ENCODE measurements around the gene VAV1. TPM values are rescaled to one million over a fixed set of nuclear protein-coding genes. Genes with fewer than 3 reads are reported as not detected.
"Not testable (repeated sequence)": the region's sequence is repeated elsewhere in the genome, so short reads cannot be mapped to it uniquely, and the experiment has no call there.

Gene VAV1
- total and polyA plus RNA-seq, 2 donors (not counting 1 experiment from before 2014, with no cell fraction given), result 62.7 to 98.8 TPM

DNA sequence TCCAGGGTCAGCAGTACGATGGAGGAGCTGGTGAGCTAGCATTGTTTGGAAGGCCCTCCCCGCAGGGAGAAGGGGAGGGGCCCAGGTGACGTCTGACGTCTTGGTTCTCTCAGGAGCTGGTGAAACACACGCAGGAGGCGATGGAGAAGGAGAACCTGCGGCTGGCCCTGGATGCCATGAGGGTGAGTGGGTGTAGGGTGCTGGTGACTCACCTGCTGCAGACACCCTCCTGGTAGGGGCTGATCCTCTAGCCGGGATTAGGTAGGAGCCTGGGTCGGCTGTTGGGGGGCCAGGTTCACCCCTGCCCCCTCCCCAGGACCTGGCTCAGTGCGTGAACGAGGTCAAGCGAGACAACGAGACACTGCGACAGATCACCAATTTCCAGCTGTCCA lies 55.8 kb downstream of the VAV1 start:
- Histone ChIP-seq H3K36me3 (replicated peaks in 1 of 2; ENCODE audit: control extremely low read depth in 1 of 2, control insufficient read depth in 1 of 2, extremely low read depth in 1 of 2, insufficient read depth in 2 of 2, low read length in 1 of 2) (peaks cover 1 to 92% of the 10 kb centered on the region in 2 experiments), H4K20me1 (ENCODE audit: control insufficient read depth, insufficient read depth, low read length, poor library complexity, severe bottlenecking) (peaks cover 62% of the 10 kb centered on the region), H3K4me2 (replicated peaks; ENCODE audit: low read depth, low read length, poor library complexity, severe bottlenecking) (no peak overlapping the region), H3K4me1 (ENCODE audit: control insufficient read depth in 2 of 2, insufficient read depth in 2 of 2, low read length in 2 of 2) (peaks cover 0 to 5% of the 10 kb centered on the region in 2 donors), H3K27ac (ENCODE audit: low read length in 2 of 2) (no peak overlapping the region), H2AFZ (ENCODE audit: insufficient read depth, low read depth, low read length, poor library complexity, severe bottlenecking) (no peak overlapping the region), H3K4me3 (ENCODE audit: control extremely low read depth in 1 of 5, extremely low read depth in 1 of 5, insufficient read depth in 1 of 5, low read depth in 2 of 5, low read length in 4 of 5) (no peak overlapping the region), H3K9me3 (ENCODE audit: control extremely low read depth in 1 of 3, control insufficient read depth in 2 of 3, insufficient read depth in 1 of 3, low read length in 2 of 3) (peaks cover 0 to 3% (median 0%) of the 10 kb centered on the region in 3 donors), H3K27me3 (replicated peaks in 1 of 4; ENCODE audit: control extremely low read depth in 1 of 4, control insufficient read depth in 3 of 4, insufficient read depth in 4 of 4, low read length in 3 of 4) (no peaks in the 10 kb centered on the region), H3K79me2 (ENCODE audit: control insufficient read depth, insufficient read depth, low read length) (peaks cover 70% of the 10 kb centered on the region), H3K9ac (ENCODE audit: low read length) (no peak overlapping the region)
- POLR2A ChIA-PET, result no interaction called here
- TF ChIP-seq EZH2 (IDR thresholded peaks at IDR 0.05; ENCODE audit: borderline replicate concordance, insufficient read depth, low read depth, low read length, poor library complexity, severe bottlenecking), result no peak
- TF ChIP-seq, protein P1, sequence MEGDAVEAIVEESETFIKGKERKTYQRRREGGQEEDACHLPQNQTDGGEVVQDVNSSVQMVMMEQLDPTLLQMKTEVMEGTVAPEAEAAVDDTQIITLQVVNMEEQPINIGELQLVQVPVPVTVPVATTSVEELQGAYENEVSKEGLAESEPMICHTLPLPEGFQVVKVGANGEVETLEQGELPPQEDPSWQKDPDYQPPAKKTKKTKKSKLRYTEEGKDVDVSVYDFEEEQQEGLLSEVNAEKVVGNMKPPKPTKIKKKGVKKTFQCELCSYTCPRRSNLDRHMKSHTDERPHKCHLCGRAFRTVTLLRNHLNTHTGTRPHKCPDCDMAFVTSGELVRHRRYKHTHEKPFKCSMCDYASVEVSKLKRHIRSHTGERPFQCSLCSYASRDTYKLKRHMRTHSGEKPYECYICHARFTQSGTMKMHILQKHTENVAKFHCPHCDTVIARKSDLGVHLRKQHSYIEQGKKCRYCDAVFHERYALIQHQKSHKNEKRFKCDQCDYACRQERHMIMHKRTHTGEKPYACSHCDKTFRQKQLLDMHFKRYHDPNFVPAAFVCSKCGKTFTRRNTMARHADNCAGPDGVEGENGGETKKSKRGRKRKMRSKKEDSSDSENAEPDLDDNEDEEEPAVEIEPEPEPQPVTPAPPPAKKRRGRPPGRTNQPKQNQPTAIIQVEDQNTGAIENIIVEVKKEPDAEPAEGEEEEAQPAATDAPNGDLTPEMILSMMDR (IDR thresholded peaks at IDR 0.05), result no peak
- no peaks in the 10 kb centered on the region for H3K9me3 Mint-ChIP-seq (ENCODE audit: insufficient read depth)
- ATAC-seq (ENCODE audit: low read depth) (no peak), DNase-seq (no peak)
- intact Hi-C loops (cut with micrococcal nuclease), result no loop called here
- CTCF ChIA-PET, result no interaction called here
- peaks cover 7% of the 10 kb centered on the region for H3K4me1 Mint-ChIP-seq
- no peak overlapping the region for H3K27ac Mint-ChIP-seq
- no peaks in the 10 kb centered on the region for H3K27me3 Mint-ChIP-seq
- no peak overlapping the region for H3K4me3 Mint-ChIP-seq
- WGBS (ENCODE audit: insufficient coverage), result 96% methylated on average over 13 of the region's 14 CpGs

DNA sequence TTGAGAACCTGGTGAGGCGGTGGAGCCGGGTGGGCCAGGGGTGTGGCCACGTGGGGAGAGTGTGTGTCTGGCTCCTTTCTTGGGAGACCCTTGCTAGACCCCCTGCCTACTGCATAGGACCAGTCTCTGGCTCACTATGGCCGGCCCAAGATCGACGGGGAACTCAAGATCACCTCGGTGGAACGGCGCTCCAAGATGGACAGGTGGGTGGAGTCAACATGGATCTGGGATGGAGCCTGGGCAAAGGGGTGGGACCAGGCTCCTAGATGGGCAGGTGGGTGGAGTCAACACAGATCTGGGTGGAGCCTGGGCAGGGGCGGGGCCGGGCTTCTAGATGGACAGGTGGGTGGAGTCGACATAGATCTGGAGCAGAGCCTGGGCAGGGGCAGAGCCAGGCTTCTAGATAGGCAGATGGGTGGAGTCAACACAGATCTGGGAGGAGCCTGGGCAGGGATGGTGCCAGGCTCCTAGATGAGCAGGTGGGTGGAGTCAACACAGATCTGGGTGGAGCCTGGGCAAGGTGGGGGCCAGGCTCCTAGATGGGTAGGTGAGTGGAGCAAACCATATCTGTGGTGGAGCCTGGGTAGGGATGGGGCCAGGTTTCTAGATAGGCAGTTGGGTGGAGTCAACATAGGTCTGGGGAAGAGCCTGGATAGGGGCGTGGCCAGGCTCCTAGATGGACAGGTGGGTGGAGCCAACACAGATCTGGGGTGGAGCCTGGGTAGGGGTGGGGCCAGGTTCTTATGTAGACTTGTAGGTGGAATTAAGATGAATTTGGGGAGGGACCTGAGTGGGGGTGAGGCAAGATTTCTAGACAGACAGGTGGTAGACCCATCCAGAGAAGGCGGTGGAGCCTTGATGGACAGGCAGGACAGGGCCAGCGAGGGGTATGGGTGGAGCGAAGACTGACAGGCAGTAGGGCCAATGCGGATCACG lies 56.5 kb downstream of the VAV1 start:
- Mint-ChIP-seq H3K4me3 (no peak overlapping the region), H3K4me1 (peaks cover 7% of the 10 kb centered on the region), H3K27ac (peak overlapping the region; percentile 37), H3K27me3 (no peaks in the 10 kb centered on the region), H3K9me3 (ENCODE audit: insufficient read depth) (no peaks in the 10 kb centered on the region)
- DNase-seq (peak; percentile 39), ATAC-seq (ENCODE audit: low read depth) (peak; percentile 41)
- Histone ChIP-seq H3K4me3 (ENCODE audit: control extremely low read depth in 1 of 5, extremely low read depth in 1 of 5, insufficient read depth in 1 of 5, low read depth in 2 of 5, low read length in 4 of 5) (no peak overlapping the region), H2AFZ (ENCODE audit: insufficient read depth, low read depth, low read length, poor library complexity, severe bottlenecking) (no peak overlapping the region), H3K4me2 (replicated peaks; ENCODE audit: low read depth, low read length, poor library complexity, severe bottlenecking) (no peak overlapping the region), H3K36me3 (replicated peaks in 1 of 2; ENCODE audit: control extremely low read depth in 1 of 2, control insufficient read depth in 1 of 2, extremely low read depth in 1 of 2, insufficient read depth in 2 of 2, low read length in 1 of 2) (peaks cover 1 to 92% of the 10 kb centered on the region in 2 experiments), H3K79me2 (ENCODE audit: control insufficient read depth, insufficient read depth, low read length) (peaks cover 63% of the 10 kb centered on the region), H3K27ac (ENCODE audit: low read length in 2 of 2) (peak overlapping the region in 1 of 2 donors; percentile 36), H4K20me1 (ENCODE audit: control insufficient read depth, insufficient read depth, low read length, poor library complexity, severe bottlenecking) (peaks cover 58% of the 10 kb centered on the region), H3K9ac (ENCODE audit: low read length) (no peak overlapping the region), H3K27me3 (replicated peaks in 1 of 4; ENCODE audit: control extremely low read depth in 1 of 4, control insufficient read depth in 3 of 4, insufficient read depth in 4 of 4, low read length in 3 of 4) (no peaks in the 10 kb centered on the region), H3K9me3 (ENCODE audit: control extremely low read depth in 1 of 3, control insufficient read depth in 2 of 3, insufficient read depth in 1 of 3, low read length in 2 of 3) (peaks cover 0 to 2% (median 0%) of the 10 kb centered on the region in 3 donors), H3K4me1 (ENCODE audit: control insufficient read depth in 2 of 2, insufficient read depth in 2 of 2, low read length in 2 of 2) (peaks cover 0 to 5% of the 10 kb centered on the region in 2 donors)
- ChIA-PET CTCF (no interaction called here), POLR2A (no interaction called here)
- intact Hi-C loops (cut with micrococcal nuclease), result no loop called here
- TF ChIP-seq, protein P1 (IDR thresholded peaks at IDR 0.05), result no peak
- TF ChIP-seq EZH2 (IDR thresholded peaks at IDR 0.05; ENCODE audit: borderline replicate concordance, insufficient read depth, low read depth, low read length, poor library complexity, severe bottlenecking), result no peak
- 98% methylated on average over 18 of the region's 18 CpGs for WGBS (ENCODE audit: insufficient coverage)

DNA sequence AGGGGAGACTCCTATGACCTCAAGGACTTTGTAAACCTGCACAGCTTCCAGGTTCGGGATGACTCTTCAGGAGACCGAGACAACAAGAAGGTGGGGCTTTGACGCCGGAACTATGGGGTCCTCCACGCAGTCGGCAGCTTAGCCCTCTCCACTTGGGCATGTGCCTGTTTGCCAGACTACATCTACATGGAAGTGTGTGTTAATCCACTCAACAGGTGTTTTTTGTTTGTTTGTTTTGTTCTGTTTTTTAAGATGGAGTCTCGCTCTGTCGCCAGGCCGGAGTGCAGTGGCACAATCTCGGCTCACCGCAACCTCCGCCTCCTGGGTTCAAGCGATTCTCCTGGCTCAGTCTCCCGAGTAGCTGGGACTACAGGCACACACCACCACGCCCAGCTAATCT lies 57.3 kb downstream of the VAV1 start:
- H3K4me3 Mint-ChIP-seq; ATAC-seq (ENCODE audit: low read depth); H3K9me3 ChIP-seq (ENCODE audit: control extremely low read depth in 1 of 3, control insufficient read depth in 2 of 3, insufficient read depth in 1 of 3, low read length in 2 of 3); H3K27ac Mint-ChIP-seq; H3K4me2 ChIP-seq (replicated peaks; ENCODE audit: low read depth, low read length, poor library complexity, severe bottlenecking); H2AFZ ChIP-seq (ENCODE audit: insufficient read depth, low read depth, low read length, poor library complexity, severe bottlenecking); DNase-seq; H3K27me3 ChIP-seq (replicated peaks in 1 of 4; ENCODE audit: control extremely low read depth in 1 of 4, control insufficient read depth in 3 of 4, insufficient read depth in 4 of 4, low read length in 3 of 4); H3K27me3 Mint-ChIP-seq; H3K4me3 ChIP-seq (ENCODE audit: control extremely low read depth in 1 of 5, extremely low read depth in 1 of 5, insufficient read depth in 1 of 5, low read depth in 2 of 5, low read length in 4 of 5); POLR2A ChIA-PET; H3K27ac ChIP-seq (ENCODE audit: low read length in 2 of 2); H3K9me3 Mint-ChIP-seq (ENCODE audit: insufficient read depth); CTCF ChIA-PET; H3K4me1 ChIP-seq (ENCODE audit: control insufficient read depth in 2 of 2, insufficient read depth in 2 of 2, low read length in 2 of 2); H3K4me1 Mint-ChIP-seq; intact Hi-C loops (cut with micrococcal nuclease); H3K9ac ChIP-seq (ENCODE audit: low read length): not testable (repeated sequence)
- Histone ChIP-seq H4K20me1 (ENCODE audit: control insufficient read depth, insufficient read depth, low read length, poor library complexity, severe bottlenecking) (peaks cover 49% of the 10 kb centered on the region), H3K36me3 (replicated peaks in 1 of 2; ENCODE audit: control extremely low read depth in 1 of 2, control insufficient read depth in 1 of 2, extremely low read depth in 1 of 2, insufficient read depth in 2 of 2, low read length in 1 of 2) (peaks cover 0 to 88% of the 10 kb centered on the region in 2 experiments), H3K79me2 (ENCODE audit: control insufficient read depth, insufficient read depth, low read length) (peaks cover 55% of the 10 kb centered on the region)
- 98% methylated on average over 14 of the region's 15 CpGs for WGBS (ENCODE audit: insufficient coverage)
